Measurements from ENCODE around the gene ZFYVE27.

The ZFYVE27 gene

GRCh38 chr10:97771055-97771891 is 34.3 kb downstream of the ZFYVE27 start:
- peak; percentile 32 for DNase-seq

- no peak for DNase-seq
Observed at GRCh38 chr10:97771913-97772823, 35.2 kb downstream of the ZFYVE27 start, which contains the start of gene SFRP5. Gene SFRP5 (minus strand): TSS chr10:97771999. CDS start chr10:97771833, 166 bp downstream.

GRCh38 chr10:97773096-97773495 is 36.2 kb downstream of the ZFYVE27 start:
- no peak for DNase-seq

- DNase-seq, result no peak
Observed at GRCh38 chr10:97774811-97775294, 37.9 kb downstream of the ZFYVE27 start.

GRCh38 chr10:97777143-97777542 is 40.2 kb downstream of the ZFYVE27 start:
- DNase-seq, result no peak

GRCh38 chr10:97778452-97779302 is 41.7 kb downstream of the ZFYVE27 start:
- no peak for DNase-seq

- no peak for DNase-seq
Observed at GRCh38 chr10:97779492-97779891, 42.6 kb downstream of the ZFYVE27 start.

- no peak for DNase-seq
Observed at GRCh38 chr10:97779975-97780374, 43.0 kb downstream of the ZFYVE27 start.

- no peak for DNase-seq
Observed at GRCh38 chr10:97780841-97781617, 44.1 kb downstream of the ZFYVE27 start.

- peak; percentile 44 for DNase-seq
Observed at GRCh38 chr10:97781618-97782331, 44.8 kb downstream of the ZFYVE27 start.

- DNase-seq, result no peak
Observed at GRCh38 chr10:97782455-97783228, 45.7 kb downstream of the ZFYVE27 start.

GRCh38 chr10:97784200-97784810 is 47.4 kb downstream of the ZFYVE27 start:
- DNase-seq, result no peak

- no peak for DNase-seq
Observed at GRCh38 chr10:97785231-97785630, 48.3 kb downstream of the ZFYVE27 start.

GRCh38 chr10:97785731-97786130 is 48.8 kb downstream of the ZFYVE27 start:
- no peak for DNase-seq

GRCh38 chr10:97788552-97789442 is 51.9 kb downstream of the ZFYVE27 start:
- no peak for DNase-seq

- DNase-seq, result no peak
Observed at GRCh38 chr10:97789770-97790397, 53.0 kb downstream of the ZFYVE27 start.

- peak; percentile 84 for DNase-seq
Observed at GRCh38 chr10:97791824-97792721, 55.1 kb downstream of the ZFYVE27 start.

Measured in stimulated activated CD8-positive, alpha-beta memory T cell treated with anti-CD3 and anti-CD28 coated beads, Interleukin-4, amount 100 ng/mL, for 48 hours (primary cell).